DND-41 (cell line): ENCODE data around the gene ARHGEF17.

Experiments
- CTCF ChIP-seq: IDR thresholded peaks from 2 replicates; pipeline ENCODE4 v1.5.1; 2012; ENCODE audit warnings: borderline replicate concordance, low read length, moderate library complexity, mild to moderate bottlenecking; ENCODE audit not compliant: poor library complexity, severe bottlenecking; ENCODE audit errors: extremely low read depth
- EZH2 ChIP-seq: IDR thresholded peaks from 3 replicates; pipeline ENCODE4 v1.6.1; 2012; ENCODE audit warnings: borderline replicate concordance, low read depth, mild to moderate bottlenecking, moderate library complexity, low read length, inconsistent platforms; ENCODE audit not compliant: severe bottlenecking

GRCh38 chr11:73331138-73331916, 23.3 kb downstream of the ARHGEF17 start:
- TF ChIP-seq EZH2 (no peak), CTCF (no peak)
